WI38 (cell line): ENCODE measurements around the gene ASTL.
"Not testable (repeated sequence)": the region's sequence is repeated elsewhere in the genome, so short reads cannot be mapped to it uniquely, and the experiment has no call there.

ENCODE experiments used
- H3K4me3 ChIP-seq: 2 replicates; pipeline ENCODE4 v1.5.1; 2011; ENCODE audit warnings: low read depth, mild to moderate bottlenecking, control low read depth, low read length
- TF ChIP-seq, protein P1 (sequence below): IDR thresholded peaks from 2 replicates; pipeline ENCODE4 v1.5.1; 2012; ENCODE audit warnings: low read depth, mild to moderate bottlenecking, control low read depth, low read length

Gene ASTL

DNA sequence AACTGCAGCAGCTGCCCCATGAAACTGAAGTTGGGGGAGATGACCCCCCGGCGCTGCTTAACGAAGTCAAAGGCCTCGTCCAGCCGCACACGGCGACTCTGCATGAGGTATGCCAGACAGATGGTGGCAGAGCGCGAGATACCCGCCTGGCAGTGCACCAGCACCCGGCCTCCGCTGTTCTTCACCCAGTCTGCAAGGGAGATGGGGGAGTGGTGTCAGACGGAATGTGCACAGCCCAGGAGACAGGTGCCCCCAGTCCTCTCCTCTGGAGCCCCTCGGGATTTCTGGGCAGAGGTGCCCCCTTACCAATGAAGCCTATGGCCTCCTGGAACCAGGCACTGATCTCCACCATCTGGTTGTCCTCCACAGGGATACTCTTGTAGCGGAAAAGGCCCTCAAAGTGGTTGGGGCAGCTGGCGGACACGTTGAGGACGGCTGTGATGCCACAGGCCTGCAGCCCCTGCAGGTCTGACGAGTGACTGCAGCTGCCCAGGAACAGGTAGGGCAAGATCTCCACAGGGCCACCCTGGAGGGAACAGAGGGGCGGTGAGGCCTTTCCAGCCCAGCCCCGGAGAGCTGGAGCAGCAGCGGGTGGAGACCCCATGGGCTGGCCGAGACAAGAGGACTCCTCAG, 5.7 kb upstream of the ASTL start:
- TF ChIP-seq, protein P1, sequence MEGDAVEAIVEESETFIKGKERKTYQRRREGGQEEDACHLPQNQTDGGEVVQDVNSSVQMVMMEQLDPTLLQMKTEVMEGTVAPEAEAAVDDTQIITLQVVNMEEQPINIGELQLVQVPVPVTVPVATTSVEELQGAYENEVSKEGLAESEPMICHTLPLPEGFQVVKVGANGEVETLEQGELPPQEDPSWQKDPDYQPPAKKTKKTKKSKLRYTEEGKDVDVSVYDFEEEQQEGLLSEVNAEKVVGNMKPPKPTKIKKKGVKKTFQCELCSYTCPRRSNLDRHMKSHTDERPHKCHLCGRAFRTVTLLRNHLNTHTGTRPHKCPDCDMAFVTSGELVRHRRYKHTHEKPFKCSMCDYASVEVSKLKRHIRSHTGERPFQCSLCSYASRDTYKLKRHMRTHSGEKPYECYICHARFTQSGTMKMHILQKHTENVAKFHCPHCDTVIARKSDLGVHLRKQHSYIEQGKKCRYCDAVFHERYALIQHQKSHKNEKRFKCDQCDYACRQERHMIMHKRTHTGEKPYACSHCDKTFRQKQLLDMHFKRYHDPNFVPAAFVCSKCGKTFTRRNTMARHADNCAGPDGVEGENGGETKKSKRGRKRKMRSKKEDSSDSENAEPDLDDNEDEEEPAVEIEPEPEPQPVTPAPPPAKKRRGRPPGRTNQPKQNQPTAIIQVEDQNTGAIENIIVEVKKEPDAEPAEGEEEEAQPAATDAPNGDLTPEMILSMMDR: no peak
- H3K4me3 ChIP-seq: no peak overlapping the region

DNA sequence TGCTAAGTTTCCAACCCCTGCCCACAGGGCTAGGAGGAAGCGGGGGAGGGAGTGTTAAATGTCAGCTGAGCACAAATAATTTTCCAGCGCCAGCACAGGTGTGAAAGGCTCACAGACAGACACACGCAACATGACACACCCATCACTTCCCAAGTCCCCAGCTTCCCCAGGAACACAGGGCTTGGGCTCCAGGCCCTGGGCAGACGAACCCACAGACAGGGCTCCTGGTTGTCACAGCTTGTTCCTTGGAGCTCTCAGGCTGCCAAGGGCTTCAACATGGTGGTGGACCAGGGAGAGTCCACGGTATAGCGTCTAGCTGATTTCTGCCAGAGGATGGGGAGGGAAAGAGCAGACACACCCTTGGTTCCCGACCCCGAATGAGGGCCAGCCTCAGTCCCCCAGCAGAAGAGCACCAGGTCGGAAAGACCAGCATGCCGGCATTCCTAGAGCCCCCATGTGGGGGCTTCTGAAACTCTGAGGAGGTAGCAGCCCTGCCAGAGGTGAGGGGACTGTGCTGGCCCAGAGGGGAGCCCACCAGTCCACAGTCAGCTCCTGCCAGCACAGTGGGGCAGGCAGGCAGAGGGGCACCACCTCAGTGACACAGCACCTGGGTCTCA, 5.0 kb upstream of the ASTL start:
- no peak overlapping the region for H3K4me3 ChIP-seq

GRCh38 chr2:96142217-96143113, 4.2 kb upstream of the ASTL start:
- no peak overlapping the region for H3K4me3 ChIP-seq
- TF ChIP-seq, protein P1: no peak

More for the DNA sequence above, 5.0 kb upstream of the ASTL start:
- TF ChIP-seq, protein P1: no peak

- H3K4me3 ChIP-seq: not testable (repeated sequence)
These were observed 3.3 kb upstream of the ASTL start for GRCh38 chr2:96141624-96141967.

DNA sequence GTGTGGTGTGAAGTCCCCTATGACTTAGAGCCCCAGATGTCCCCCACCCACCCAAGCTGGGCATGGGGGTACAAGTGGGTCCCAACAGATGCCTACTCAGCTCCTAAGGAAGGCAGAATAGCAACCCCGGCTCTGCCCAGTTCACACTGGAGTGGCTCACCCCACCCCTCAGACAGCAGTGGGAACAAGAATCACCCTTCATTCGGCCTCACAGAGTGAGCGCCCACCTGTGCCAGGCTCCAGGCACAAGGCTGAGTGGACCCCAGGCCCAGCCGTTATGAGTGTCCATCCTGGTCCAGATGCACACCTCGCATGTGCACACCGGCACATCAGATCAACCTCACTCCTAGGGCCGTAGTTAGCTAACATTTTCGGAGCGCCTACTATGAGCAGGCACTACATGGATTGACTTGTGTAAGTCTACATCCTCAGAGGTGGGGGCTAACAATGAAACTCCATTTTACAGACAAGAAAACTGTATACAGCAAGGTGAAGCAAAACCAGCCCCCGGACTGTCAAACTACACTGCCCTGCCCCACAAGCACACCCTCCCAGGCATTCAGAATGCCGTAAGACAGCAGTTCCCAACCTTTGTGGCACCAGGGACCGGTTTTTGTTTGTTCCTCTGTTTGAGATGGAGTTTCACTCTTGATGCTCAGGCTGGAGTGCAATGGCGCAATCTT, 2.8 kb upstream of the ASTL start:
- TF ChIP-seq, protein P1: no peak

GRCh38 chr2:96139181-96139758, 968 bp upstream of the ASTL start:
- no peak overlapping the region for H3K4me3 ChIP-seq
- TF ChIP-seq, protein P1: no peak

More for the DNA sequence above, 2.8 kb upstream of the ASTL start:
- H3K4me3 ChIP-seq: no peak overlapping the region

DNA sequence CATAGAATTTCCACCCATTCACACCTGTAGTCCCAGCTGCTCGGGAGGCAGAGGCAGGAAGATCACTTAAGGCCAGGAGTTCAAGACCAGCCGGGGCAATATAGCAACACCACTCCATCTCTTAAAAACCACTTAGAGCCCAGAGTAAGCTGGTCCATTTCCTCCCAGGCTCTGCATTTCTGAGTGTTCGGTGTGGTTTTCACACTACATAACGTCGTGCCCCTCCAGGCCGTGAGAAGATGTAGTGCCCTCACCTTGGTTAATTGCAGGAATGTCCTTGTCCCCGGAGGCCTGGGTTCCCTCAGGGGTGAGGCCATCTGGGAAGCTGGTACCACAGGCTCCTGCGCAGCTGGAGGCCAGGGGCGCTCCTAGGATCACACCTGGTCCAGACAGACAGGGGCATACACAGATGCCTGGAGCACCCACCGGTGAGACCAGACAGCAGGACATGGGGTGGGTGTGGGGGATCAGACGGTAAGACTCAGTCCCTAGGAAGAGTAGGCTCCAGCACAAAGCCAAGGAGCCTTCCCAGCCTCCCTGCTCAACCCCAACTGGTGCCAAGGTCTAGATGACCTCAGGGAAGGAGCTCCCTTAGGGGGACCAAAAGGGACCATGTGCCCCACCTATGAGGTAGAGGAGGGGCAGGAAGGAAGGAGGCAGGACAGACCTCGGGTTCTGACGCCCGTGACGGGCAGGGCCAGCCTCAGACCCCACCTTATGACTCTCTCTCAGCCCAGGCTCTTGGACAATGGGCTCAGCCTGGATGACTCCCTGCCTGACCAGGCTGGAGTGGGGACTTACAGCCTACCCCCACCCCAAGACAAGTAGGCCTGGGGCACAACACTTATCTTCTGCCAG, 752 bp downstream of the ASTL start:
- TF ChIP-seq, protein P1: no peak
- no peak overlapping the region for H3K4me3 ChIP-seq
